ENCODE results near the gene TUBG1. TPM values are rescaled to one million over a fixed set of nuclear protein-coding genes. Genes with fewer than 3 reads are reported as not detected.

TUBG1 gene
- total and polyA plus RNA-seq, 2 of the 8 experiments (the other 6 are each of a cell fraction or from before 2014, with no cell fraction given): 109 to 208 TPM

DNA sequence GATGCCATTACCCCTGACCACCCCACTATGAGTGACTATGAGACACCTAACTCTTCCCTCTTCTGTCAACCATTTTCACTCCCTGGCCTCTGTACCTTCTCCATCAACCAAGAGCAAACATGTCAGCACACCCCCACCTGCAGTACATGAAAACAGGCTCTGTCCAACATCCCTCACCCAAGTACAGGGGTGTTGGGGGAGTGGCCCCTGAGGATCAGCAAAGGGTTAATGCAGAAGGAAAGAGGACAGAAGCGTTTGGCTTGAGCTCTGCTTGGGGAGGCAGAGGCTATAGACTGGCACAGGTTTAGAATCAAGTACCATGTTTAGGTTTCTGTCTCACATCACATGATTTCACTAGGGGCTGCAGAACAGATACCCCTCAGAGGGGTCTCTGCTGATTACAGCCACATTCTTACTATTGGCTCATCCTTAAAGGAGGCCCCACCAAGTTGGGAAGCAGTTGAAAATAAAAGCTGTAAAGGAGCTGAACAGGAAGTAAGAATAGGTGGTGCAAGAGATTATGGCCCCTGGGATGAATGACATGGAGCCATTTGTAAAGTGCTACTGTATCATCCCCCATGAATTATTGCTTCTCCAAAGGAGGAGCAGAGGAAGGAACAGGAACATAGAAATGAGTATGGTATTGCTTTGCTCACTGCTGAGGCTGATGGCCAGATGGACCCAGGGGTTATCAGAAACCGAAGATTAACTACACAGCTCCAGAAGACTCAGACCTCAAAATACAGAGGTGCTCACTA lies 29.5 kb upstream of the TUBG1 start:
- Histone ChIP-seq H3K56ac (replicated peaks; ENCODE audit: insufficient read length, low read depth, low read length) (no peak overlapping the region), H4K91ac (replicated peaks; ENCODE audit: insufficient read length, low read length) (no peak overlapping the region), H2BK120ac (replicated peaks; ENCODE audit: low read depth, low read length) (no peak overlapping the region), H3K27ac (ENCODE audit: low read depth, low read length) (no peak overlapping the region), H3K18ac (ENCODE audit: extremely low read depth, low read length) (no peak overlapping the region), H3K9ac (replicated peaks in 1 of 4; ENCODE audit: extremely low read depth in 1 of 4, low read depth in 3 of 4, low read length in 3 of 4) (no peak overlapping the region), H2BK20ac (ENCODE audit: low read length) (no peak overlapping the region), H4K8ac (ENCODE audit: extremely low read depth, insufficient read depth, low read length) (peak overlapping the region; percentile 14; the same call in 1 of the 2 replicates), H2BK15ac (ENCODE audit: low read length) (no peak overlapping the region), H4K20me1 (replicated peaks in 1 of 2; ENCODE audit: control insufficient read depth in 1 of 2, insufficient read depth in 2 of 2, low read length in 2 of 2) (peaks cover 0 to 1% of the 10 kb centered on the region in 2 experiments), H3K4me1 (replicated peaks in 1 of 4; ENCODE audit: control insufficient read depth in 3 of 4, insufficient read depth in 4 of 4, low read length in 3 of 4) (no peaks in the 10 kb centered on the region), H3K4me3 (ENCODE audit: extremely low read depth in 1 of 4, insufficient read depth in 2 of 4, low read depth in 3 of 4, low read length in 4 of 4) (no peak overlapping the region), H3K27me3 (replicated peaks in 1 of 4; ENCODE audit: control insufficient read depth in 3 of 4, extremely low read depth in 1 of 4, insufficient read depth in 3 of 4, low read length in 3 of 4) (no peaks in the 10 kb centered on the region), H2AFZ (ENCODE audit: low read length) (no peak overlapping the region), H2BK5ac (ENCODE audit: low read depth, low read length) (no peak overlapping the region), H3K14ac (ENCODE audit: insufficient read length) (no peak overlapping the region), H3K4ac (replicated peaks; ENCODE audit: insufficient read length, low read depth, low read length) (no peak overlapping the region), H3K79me1 (ENCODE audit: low read depth, low read length) (no peaks in the 10 kb centered on the region), H2BK12ac (ENCODE audit: low read depth, low read length) (no peak overlapping the region), H3K23ac (ENCODE audit: insufficient read length) (no peak overlapping the region), H3K23me2 (ENCODE audit: low read depth, low read length) (peaks cover 9% of the 10 kb centered on the region), H4K5ac (ENCODE audit: insufficient read length, low read depth, low read length) (no peak overlapping the region), H3K36me3 (ENCODE audit: control insufficient read depth in 2 of 4, insufficient read depth in 4 of 4, low read length in 3 of 4) (peaks cover 17 to 40% (median 31%) of the 10 kb centered on the region in 4 experiments), H3K9me3 (ENCODE audit: insufficient read depth in 2 of 2, low read depth in 1 of 2, low read length in 1 of 2) (no peaks in the 10 kb centered on the region), H3K79me2 (ENCODE audit: control insufficient read depth in 1 of 2, insufficient read depth in 2 of 2, low read length in 2 of 2) (peaks cover 0 to 19% of the 10 kb centered on the region in 2 experiments; a peak in 2 of 4 replicates), H3K4me2 (ENCODE audit: insufficient read depth in 1 of 2, low read depth in 2 of 2, low read length in 2 of 2) (no peak overlapping the region), H2AK5ac (ENCODE audit: low read depth, low read length) (no peak overlapping the region)
- whole genome bisulfite sequencing, 2 experiments (ENCODE audit: extremely low coverage in 1 of 2, insufficient coverage in 1 of 2, insufficient read length in 1 of 2, insufficient replicate concordance in 2 of 2, low coverage in 1 of 2, low lambda C conversion rate in 2 of 2, missing lambda C conversion rate in 1 of 2): 92% methylated on average over 2 of the region's 2 CpGs; no CpG with 5 or more reads in 1 of the 2 experiments
- ChIA-PET CTCF (ENCODE audit: partially characterized antibody) (interaction anchor here (1.2 to 3.6 kb wide), 6 partner anchors 11 to 171 kb away, joined by 3 to 16 read pairs (median 6); no protein-coding TSS in a partner anchor), POLR2A (ENCODE audit: partially characterized antibody) (interaction anchor here (0.8 to 1.2 kb wide), 2 partner anchors 8 to 235 kb away, joined by 3 read pairs; no protein-coding TSS in a partner anchor)
- no peak for TF ChIP-seq POU5F1 (IDR thresholded peaks at IDR 0.05; ENCODE audit: low read depth, low read length)
- no peak for FAIRE-seq
- no peak for DNase-seq (ENCODE audit: low read depth in 1 of 2, low spot score in 2 of 2)

Data from H1 (cell line).